CD4-positive, alpha-beta T cell (primary cell): ENCODE measurements around the gene SLC24A4. TPM values are rescaled to one million over a fixed set of nuclear protein-coding genes. Genes with fewer than 3 reads are reported as not detected.

ENCODE experiments used
- ATAC-seq: fragments of 200-7000 bp; cut with Tn5 transposase; one replicate; pipeline ENCODE4 v1.10.0; 2022; ENCODE audit warnings: mild to moderate bottlenecking; ENCODE audit not compliant: poor library complexity
- CTCF ChIA-PET: fragments of 350-600 bp; sonication (Branson Sonifier 250); formaldehyde crosslinking; loops from one replicate; lab custom pipeline; 2021; ENCODE audit warnings: antibody characterized with exemption, inconsistent platforms; lab: Charles Lee
- POLR2A ChIA-PET: fragments of 350-600 bp; sonication (Branson Sonifier 250); formaldehyde crosslinking; loops from one replicate; lab custom pipeline; 2021; ENCODE audit warnings: antibody characterized with exemption, inconsistent platforms; lab: Charles Lee
- DNase-seq, 14 experiments: peaks; one replicate each; pipeline ENCODE4 v3.0.0-alpha.2; 2013 to 2020; ENCODE audit warnings: mixed read lengths in 2 of 14
- H3K27ac ChIP-seq, 2 donors: one replicate each; pipeline versions ENCODE4 v1.5.1 to v1.7.0; 2013; ENCODE audit warnings: low read length in 2 of 2, low read depth in 1 of 2, mild to moderate bottlenecking in 1 of 2
- H3K27me3 ChIP-seq, 2 experiments: 1 replicate in 1 of 2; 2 replicates in 1 of 2; pipeline versions ENCODE4 v1.6.1 to v1.7.0; 2013; ENCODE audit warnings: low read length in 2 of 2, control low read depth in 1 of 2, mild to moderate bottlenecking in 1 of 2, moderate library complexity in 1 of 2; ENCODE audit not compliant: insufficient read depth in 2 of 2, control insufficient read depth in 1 of 2
- H3K36me3 ChIP-seq: one replicate; pipeline ENCODE4 v1.6.1; 2013; ENCODE audit warnings: low read length, control low read depth; ENCODE audit not compliant: insufficient read depth
- H3K4me1 ChIP-seq: one replicate; pipeline ENCODE4 v1.6.1; 2013; ENCODE audit warnings: low read length, control low read depth; ENCODE audit not compliant: insufficient read depth
- H3K4me3 ChIP-seq: one replicate; pipeline ENCODE4 v1.5.1; 2013; ENCODE audit warnings: mild to moderate bottlenecking, low read length, moderate library complexity
- H3K9me3 ChIP-seq, 2 experiments: 1 replicate in 1 of 2; 2 replicates in 1 of 2; pipeline versions ENCODE4 v1.6.1 to v1.7.0; 2013; ENCODE audit warnings: low read length in 2 of 2, mild to moderate bottlenecking in 2 of 2, control low read depth in 1 of 2, moderate library complexity in 1 of 2; ENCODE audit not compliant: control insufficient read depth in 1 of 2, insufficient read depth in 1 of 2
- H3K27ac Mint-ChIP-seq: one replicate; pipeline ENCODE4 v1.8.0; 2020; ENCODE audit warnings: mixed read lengths
- H3K27me3 Mint-ChIP-seq: one replicate; pipeline ENCODE4 v1.8.0; 2021; ENCODE audit warnings: mixed read lengths
- H3K36me3 Mint-ChIP-seq: one replicate; pipeline ENCODE4 v1.8.0; 2021; ENCODE audit warnings: low read depth, mixed read lengths
- H3K4me1 Mint-ChIP-seq: one replicate; pipeline ENCODE4 v1.8.0; 2021; ENCODE audit warnings: low read depth, mixed read lengths
- H3K4me3 Mint-ChIP-seq: one replicate; pipeline ENCODE4 v1.8.0; 2020; ENCODE audit warnings: mild to moderate bottlenecking, mixed read lengths
- H3K9me3 Mint-ChIP-seq: one replicate; pipeline ENCODE4 v1.8.0; 2020; ENCODE audit warnings: mixed read lengths
- CTCF ChIP-seq: fragments of 200-600 bp; IDR thresholded peaks from one replicate; pipeline ENCODE4 v1.8.0; 2022; ENCODE audit warnings: antibody characterized with exemption, mild to moderate bottlenecking
- intact Hi-C, 2 experiments: fragments of 100-400 bp; cut with DNase I in 1 of 2; cut with micrococcal nuclease in 1 of 2; formaldehyde crosslinking; loops; one replicate each; pipeline versions ENCODE4 v1.15.1 to v1.9.0; 2023 to 2025; cut with DNase I, micrococcal nuclease
- total RNA-seq, 174 experiments: library from RNA in 2 of 174; stranded (reverse) in 2 of 174; gene quantifications; one replicate each; pipeline ENCODE4 v1.2.3 and lab custom pipeline; 2021 to 2026

SLC24A4 gene
- total RNA-seq, 2 experiments from 2014 or later, result 0.11 to 0.19 TPM

- Mint-ChIP-seq H3K27me3 (no peaks in the 10 kb centered on the region), H3K4me3 (no peak overlapping the region), H3K27ac (no peak overlapping the region), H3K9me3 (no peaks in the 10 kb centered on the region), H3K36me3 (no peaks in the 10 kb centered on the region), H3K4me1 (peaks cover 6% of the 10 kb centered on the region)
- Histone ChIP-seq H3K9me3 (no peaks in the 10 kb centered on the region), H3K36me3 (no peaks in the 10 kb centered on the region), H3K27me3 (no peaks in the 10 kb centered on the region), H3K4me3 (no peak overlapping the region), H3K4me1 (peaks cover 9% of the 10 kb centered on the region), H3K27ac (no peak overlapping the region)
- ATAC-seq (no peak), DNase-seq (peak in 3 of 14 experiments; percentile 13 to 52 (median 51))
- no peak for TF ChIP-seq CTCF
- intact Hi-C loops, result no loop called here
- POLR2A ChIA-PET, result no interaction called here
- CTCF ChIA-PET, result no interaction called here
These were observed 133.4 kb downstream of the SLC24A4 start for GRCh38 chr14:92456215-92457015.

- ATAC-seq (no peak), DNase-seq (no peak)
- Histone ChIP-seq H3K27ac (no peak overlapping the region), H3K27me3 (no peaks in the 10 kb centered on the region), H3K4me3 (no peak overlapping the region), H3K9me3 (no peaks in the 10 kb centered on the region), H3K36me3 (no peaks in the 10 kb centered on the region), H3K4me1 (peaks cover 16% of the 10 kb centered on the region)
- Mint-ChIP-seq H3K27me3 (no peaks in the 10 kb centered on the region), H3K9me3 (no peaks in the 10 kb centered on the region), H3K4me3 (no peak overlapping the region), H3K36me3 (no peaks in the 10 kb centered on the region), H3K27ac (no peak overlapping the region), H3K4me1 (peaks cover 11% of the 10 kb centered on the region)
- POLR2A ChIA-PET, result no interaction called here
- intact Hi-C loops, result no loop called here
- TF ChIP-seq CTCF, result no peak
- CTCF ChIA-PET, result no interaction called here
These were observed 134.1 kb downstream of the SLC24A4 start for GRCh38 chr14:92457016-92457565.

GRCh38 chr14:92458136-92459029 lies 135.4 kb downstream of the SLC24A4 start:
- H3K36me3 Mint-ChIP-seq, result no peaks in the 10 kb centered on the region
- CTCF ChIA-PET, result no interaction called here
- TF ChIP-seq CTCF, result no peak

More at GRCh38 chr14:92458136-92459029, 135.4 kb downstream of the SLC24A4 start:
- H3K36me3 ChIP-seq, result no peaks in the 10 kb centered on the region
- DNase-seq (no peak), ATAC-seq (no peak)
- Mint-ChIP-seq H3K4me1 (peaks cover 18% of the 10 kb centered on the region), H3K9me3 (no peaks in the 10 kb centered on the region), H3K27me3 (no peaks in the 10 kb centered on the region), H3K4me3 (no peak overlapping the region), H3K27ac (no peak overlapping the region)
- intact Hi-C loops, result no loop called here
- H3K27me3 ChIP-seq, result no peaks in the 10 kb centered on the region
- no peak overlapping the region for H3K27ac ChIP-seq
- POLR2A ChIA-PET, result no interaction called here
- no peaks in the 10 kb centered on the region for H3K9me3 ChIP-seq
- H3K4me1 ChIP-seq, result peaks cover 16% of the 10 kb centered on the region
- H3K4me3 ChIP-seq, result no peak overlapping the region
